SU-DHL-6 (cell line): ENCODE results near the gene OBSL1.

Experiments
- H2AFZ ChIP-seq: fragments of 200-600 bp; sonication (generic); 2 replicates; pipeline ENCODE4 v1.6.1; 2014; ENCODE audit warnings: low read depth, mild to moderate bottlenecking, moderate library complexity, mixed read lengths, antibody characterized with exemption, low read length; ENCODE audit not compliant: severe bottlenecking
- H3F3A ChIP-seq: fragments of 200-600 bp; shearing (Covaris generic); 2 replicates; pipeline ENCODE4 v1.6.0; 2016; ENCODE audit warnings: antibody characterized with exemption, mild to moderate bottlenecking; ENCODE audit not compliant: insufficient read depth
- H3K27ac ChIP-seq: fragments of 200-600 bp; sonication (generic); 2 replicates; pipeline ENCODE4 v1.5.1; 2016; ENCODE audit warnings: low read depth, mild to moderate bottlenecking, low read length, moderate library complexity, mixed read lengths
- H3K27me3 ChIP-seq: fragments of 200-600 bp; sonication (generic), shearing (Covaris generic); 2 replicates; pipeline ENCODE4 v1.6.0; 2014; ENCODE audit warnings: mild to moderate bottlenecking, low read length
- H3K36me3 ChIP-seq: fragments of 200-600 bp; sonication (generic); 2 replicates; pipeline ENCODE4 v1.6.1; 2014; ENCODE audit warnings: mild to moderate bottlenecking, low read length, mixed read lengths
- H3K4me2 ChIP-seq: fragments of 300-600, 200-600 bp; shearing (Covaris generic), sonication (generic); 2 replicates; pipeline ENCODE4 v1.6.0; 2014; ENCODE audit warnings: low read length, low read depth, mild to moderate bottlenecking; ENCODE audit not compliant: poor library complexity, severe bottlenecking
- H3K4me3 ChIP-seq: fragments of 200-600 bp; sonication (generic); 2 replicates; pipeline ENCODE4 v1.5.1; 2014; ENCODE audit warnings: antibody characterized with exemption, low read length, mild to moderate bottlenecking, mixed read lengths; ENCODE audit not compliant: insufficient read depth, poor library complexity, severe bottlenecking
- H3K79me2 ChIP-seq: fragments of 200-600 bp; sonication (generic); 2 replicates; pipeline ENCODE4 v1.6.1; 2014; ENCODE audit warnings: mild to moderate bottlenecking, low read length, moderate library complexity; ENCODE audit not compliant: insufficient read depth
- H3K9ac ChIP-seq: fragments of 200-600 bp; sonication (generic); 2 replicates; pipeline ENCODE4 v1.7.0; 2014; ENCODE audit warnings: mild to moderate bottlenecking, low read length
- H3K9me2 ChIP-seq: fragments of 200-600 bp; sonication (generic); replicated peaks from 2 replicates; pipeline ENCODE4 v1.6.1; 2014; ENCODE audit warnings: low read length; ENCODE audit not compliant: insufficient read depth
- H3K9me3 ChIP-seq: fragments of 200-600 bp; sonication (generic); 2 replicates; pipeline ENCODE4 v1.6.1; 2014; ENCODE audit warnings: low read length, mixed read lengths; ENCODE audit not compliant: insufficient read depth
- H4K20me1 ChIP-seq: fragments of 200-600 bp; sonication (generic); 2 replicates; pipeline ENCODE4 v1.6.1; 2014; ENCODE audit warnings: low read depth, mild to moderate bottlenecking, antibody characterized with exemption, low read length, moderate library complexity, mixed read lengths
- EZH2phosphoT487 ChIP-seq: fragments of 200-600 bp; sonication (generic), shearing (Covaris generic); conservative IDR thresholded peaks from 2 replicates; pipeline ENCODE4 v1.6.1; 2018; ENCODE audit warnings: mild to moderate bottlenecking, antibody characterized with exemption, low read length, moderate library complexity, mixed read lengths
- TF ChIP-seq, protein P1 (sequence below): fragments of 200-600 bp; sonication (generic); IDR thresholded peaks from one replicate; pipeline ENCODE4 v1.5.1; 2017; ENCODE audit warnings: antibody characterized with exemption, mild to moderate bottlenecking, low read length, moderate library complexity; ENCODE audit not compliant: insufficient read depth, poor library complexity, severe bottlenecking

OBSL1 gene

DNA sequence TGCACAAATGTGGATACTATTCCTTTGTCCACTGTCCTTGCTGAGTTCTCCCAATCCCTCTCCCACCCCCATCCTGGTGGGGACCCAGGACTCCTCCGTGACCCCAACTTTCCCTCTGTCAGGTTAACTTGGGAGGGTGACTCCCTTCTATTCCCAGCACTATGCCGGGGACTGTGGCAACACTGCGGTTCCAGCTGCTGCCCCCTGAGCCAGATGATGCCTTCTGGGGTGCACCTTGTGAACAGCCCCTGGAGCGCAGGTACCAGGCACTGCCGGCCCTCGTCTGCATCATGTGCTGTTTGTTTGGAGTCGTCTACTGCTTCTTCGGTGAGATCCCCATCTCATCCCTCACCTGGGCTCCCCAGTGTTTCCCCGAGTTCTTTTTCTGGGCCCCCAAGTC lies 26.8 kb downstream of the OBSL1 start:
- H3K27ac ChIP-seq, result no peak overlapping the region
- H3K9ac ChIP-seq, result no peak overlapping the region

DNA sequence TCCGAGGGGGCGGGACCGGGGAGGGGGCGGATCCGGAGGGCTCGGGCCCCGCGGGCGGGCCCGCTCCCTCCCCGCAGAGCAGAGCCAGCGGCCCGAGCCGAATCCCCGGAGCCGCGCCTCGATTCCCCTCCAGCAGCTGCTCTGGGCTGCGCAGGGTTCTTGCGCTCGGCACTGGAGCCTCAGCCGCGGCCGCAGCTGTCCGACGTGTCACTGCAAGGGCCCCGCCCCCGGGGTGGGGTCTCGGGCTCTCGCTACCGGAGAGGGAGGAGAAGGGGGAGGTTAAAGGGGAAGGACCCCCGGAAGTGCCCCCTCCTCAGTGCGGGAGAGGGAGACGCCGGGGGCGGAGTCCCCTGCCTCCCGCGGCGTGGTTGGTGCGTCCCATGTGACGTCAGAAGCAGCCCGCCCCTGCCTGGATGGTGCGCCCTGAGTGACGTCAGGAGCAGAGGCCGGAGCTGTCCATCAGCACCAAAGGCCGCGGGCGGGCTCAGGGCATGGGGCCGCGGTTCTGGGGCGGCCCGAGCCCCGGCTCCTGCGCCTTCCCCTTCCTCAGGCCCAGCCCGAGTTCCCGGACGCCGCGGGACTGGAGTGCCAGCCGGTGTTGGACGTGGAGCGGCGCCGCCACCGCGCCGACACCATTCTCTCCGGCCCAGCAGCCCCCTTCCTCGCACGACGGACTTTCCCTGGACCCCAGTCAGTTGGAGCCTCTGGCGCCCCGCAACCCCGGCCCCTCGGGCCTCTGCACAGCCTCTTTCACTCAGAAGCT lies 27.6 kb downstream of the OBSL1 start, which contains the start of the genes CHPF and TMEM198:
TSS of gene CHPF (minus strand) at position 214 of the 763 bp plus-strand sequence. CDS start 271 bp downstream, outside the sequence.
TSS of gene TMEM198 (plus strand) at position 433 of the 763 bp plus-strand sequence. CDS start 700 bp downstream, outside the sequence.
- H3K4me3 ChIP-seq, result peak within 1 kb of the TSS; percentile 92
- no peaks in the 10 kb centered on the region for H3K27me3 ChIP-seq
- peak within 1 kb of the TSS; percentile 95 for H3K4me2 ChIP-seq
- no peaks in the 10 kb centered on the region for H3K9me3 ChIP-seq
- no peaks in the 10 kb centered on the region for H3K9me2 ChIP-seq
- H3F3A ChIP-seq, result peaks cover 7% of the 10 kb centered on the region
- H3K36me3 ChIP-seq, result no peaks in the 10 kb centered on the region
- H2AFZ ChIP-seq, result peak within 1 kb of the TSS; percentile 89
- H4K20me1 ChIP-seq, result no peaks in the 10 kb centered on the region
- H3K9ac ChIP-seq, result peak within 1 kb of the TSS; percentile 75
- no peaks in the 10 kb centered on the region for H3K79me2 ChIP-seq
- TF ChIP-seq, protein P1, sequence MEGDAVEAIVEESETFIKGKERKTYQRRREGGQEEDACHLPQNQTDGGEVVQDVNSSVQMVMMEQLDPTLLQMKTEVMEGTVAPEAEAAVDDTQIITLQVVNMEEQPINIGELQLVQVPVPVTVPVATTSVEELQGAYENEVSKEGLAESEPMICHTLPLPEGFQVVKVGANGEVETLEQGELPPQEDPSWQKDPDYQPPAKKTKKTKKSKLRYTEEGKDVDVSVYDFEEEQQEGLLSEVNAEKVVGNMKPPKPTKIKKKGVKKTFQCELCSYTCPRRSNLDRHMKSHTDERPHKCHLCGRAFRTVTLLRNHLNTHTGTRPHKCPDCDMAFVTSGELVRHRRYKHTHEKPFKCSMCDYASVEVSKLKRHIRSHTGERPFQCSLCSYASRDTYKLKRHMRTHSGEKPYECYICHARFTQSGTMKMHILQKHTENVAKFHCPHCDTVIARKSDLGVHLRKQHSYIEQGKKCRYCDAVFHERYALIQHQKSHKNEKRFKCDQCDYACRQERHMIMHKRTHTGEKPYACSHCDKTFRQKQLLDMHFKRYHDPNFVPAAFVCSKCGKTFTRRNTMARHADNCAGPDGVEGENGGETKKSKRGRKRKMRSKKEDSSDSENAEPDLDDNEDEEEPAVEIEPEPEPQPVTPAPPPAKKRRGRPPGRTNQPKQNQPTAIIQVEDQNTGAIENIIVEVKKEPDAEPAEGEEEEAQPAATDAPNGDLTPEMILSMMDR, result no peak
- no peak for TF ChIP-seq EZH2phosphoT487
- H3K27ac ChIP-seq, result peak within 1 kb of the TSS; percentile 74

More for the DNA sequence above, 26.8 kb downstream of the OBSL1 start:
- Histone ChIP-seq H3K4me2 (peak overlapping the region; percentile 63), H4K20me1 (no peaks in the 10 kb centered on the region), H3K9me2 (no peaks in the 10 kb centered on the region), H3K27me3 (no peaks in the 10 kb centered on the region), H3K4me3 (peak overlapping the region; percentile 48), H2AFZ (no peak overlapping the region), H3K9me3 (no peaks in the 10 kb centered on the region), H3F3A (peaks cover 7% of the 10 kb centered on the region), H3K79me2 (no peaks in the 10 kb centered on the region), H3K36me3 (no peaks in the 10 kb centered on the region)
- TF ChIP-seq, protein P1, result no peak
- no peak for TF ChIP-seq EZH2phosphoT487

DNA sequence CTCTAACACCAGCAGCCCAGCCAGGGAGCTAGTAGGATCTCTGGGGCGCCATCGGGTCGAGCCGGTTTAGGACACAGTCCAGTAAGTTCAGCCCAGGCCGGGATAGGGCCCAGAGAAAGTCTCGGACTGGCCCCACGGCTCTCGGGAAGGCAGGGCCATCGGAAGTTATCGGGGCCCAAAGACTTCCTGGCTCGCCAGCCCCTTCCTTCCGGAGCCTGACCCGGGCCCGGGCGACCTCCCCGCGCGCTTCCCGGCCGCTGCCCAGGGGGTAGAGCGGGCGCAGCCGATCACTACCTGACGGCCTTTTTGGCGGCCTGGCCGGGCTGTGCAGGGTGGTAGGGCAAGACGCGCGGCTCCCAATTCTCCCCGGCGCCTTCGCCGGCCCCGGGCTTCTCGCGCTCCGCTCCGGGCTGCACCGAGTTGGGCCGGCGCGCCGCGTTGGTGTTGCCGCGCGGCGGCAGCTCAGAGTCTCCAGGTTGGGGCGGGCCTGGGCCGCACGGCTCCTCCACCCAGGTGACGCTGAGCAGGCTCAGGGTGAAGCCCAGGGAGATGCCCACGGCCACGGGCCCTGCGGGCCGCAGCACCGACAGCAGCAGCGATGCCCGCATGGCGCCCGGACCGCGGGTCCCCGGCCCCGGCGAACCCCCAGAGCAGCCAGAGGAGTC lies 28.3 kb downstream of the OBSL1 start:
- TF ChIP-seq, protein P1, result no peak
- no peak for TF ChIP-seq EZH2phosphoT487
- Histone ChIP-seq H3K9me2 (no peaks in the 10 kb centered on the region), H3K9ac (peak overlapping the region; percentile 75), H3F3A (peaks cover 7% of the 10 kb centered on the region), H3K4me3 (peak overlapping the region; percentile 92), H3K27ac (peak overlapping the region; percentile 74), H3K79me2 (no peaks in the 10 kb centered on the region), H4K20me1 (no peaks in the 10 kb centered on the region), H3K9me3 (no peaks in the 10 kb centered on the region), H3K36me3 (no peaks in the 10 kb centered on the region), H3K27me3 (no peaks in the 10 kb centered on the region), H3K4me2 (peak overlapping the region; percentile 95), H2AFZ (peak overlapping the region; percentile 89)
